ENCODE results near the gene RBM34. TPM values are rescaled to one million over a fixed set of nuclear protein-coding genes. Genes with fewer than 3 reads are reported as not detected.

The RBM34 gene
- total and polyA plus RNA-seq, 2 experiments from 2014 or later, result 54.4 to 75.4 TPM

DNA sequence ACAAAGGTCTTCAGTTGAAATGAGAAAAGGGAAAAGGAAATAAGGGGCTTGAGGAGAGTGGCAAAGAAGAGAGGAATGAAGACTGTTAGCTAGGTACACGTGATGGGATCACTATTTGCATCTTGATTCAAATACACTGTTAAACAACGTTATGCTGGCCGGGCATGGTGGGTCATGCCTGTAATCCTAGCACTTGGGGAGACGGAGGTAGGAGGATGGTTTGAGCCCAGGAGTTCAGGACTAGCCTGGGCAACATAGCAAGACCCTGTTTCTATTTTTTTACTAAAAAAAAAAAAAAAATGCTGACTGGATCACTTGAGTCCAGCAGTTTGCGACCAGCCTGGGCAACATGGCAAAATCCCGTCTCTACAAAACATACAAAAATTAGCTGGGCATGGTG, 2.4 kb downstream of the RBM34 start:
- H3K9me3 ChIP-seq (ENCODE audit: low read depth), result no peaks in the 10 kb centered on the region
- H3K36me3 ChIP-seq (replicated peaks; ENCODE audit: insufficient read depth, low read depth), result no peaks in the 10 kb centered on the region
- peaks cover 19% of the 10 kb centered on the region for H3K4me1 ChIP-seq (ENCODE audit: insufficient read depth)
- H3K4me3 ChIP-seq, result no peak overlapping the region
- DNase-seq (ENCODE audit: low spot score), result no peak
- no peaks in the 10 kb centered on the region for H3K9me2 ChIP-seq (replicated peaks; ENCODE audit: insufficient read depth)
- no peaks in the 10 kb centered on the region for H4K20me1 ChIP-seq (ENCODE audit: insufficient read depth, poor library complexity, severe bottlenecking)
- no peak for TF ChIP-seq EZH2phosphoT487 (IDR thresholded peaks at IDR 0.05; ENCODE audit: low read depth, severe bottlenecking, unreplicated experiment)
- TF ChIP-seq EZH2 (IDR thresholded peaks at IDR 0.05; ENCODE audit: borderline replicate concordance), result no peak
- no peak for TF ChIP-seq CTCF (IDR thresholded peaks at IDR 0.05; ENCODE audit: poor library complexity)
- no peak overlapping the region for H2AFZ ChIP-seq
- 98% methylated on average over 6 of the region's 6 CpGs for WGBS (ENCODE audit: low lambda C conversion rate, missing lambda C conversion rate)
- no peak overlapping the region for H3K4me2 ChIP-seq
- no peak overlapping the region for H3K27ac ChIP-seq
- peaks cover 29% of the 10 kb centered on the region for H3K79me2 ChIP-seq
- H3K27me3 ChIP-seq, result no peaks in the 10 kb centered on the region

DNA sequence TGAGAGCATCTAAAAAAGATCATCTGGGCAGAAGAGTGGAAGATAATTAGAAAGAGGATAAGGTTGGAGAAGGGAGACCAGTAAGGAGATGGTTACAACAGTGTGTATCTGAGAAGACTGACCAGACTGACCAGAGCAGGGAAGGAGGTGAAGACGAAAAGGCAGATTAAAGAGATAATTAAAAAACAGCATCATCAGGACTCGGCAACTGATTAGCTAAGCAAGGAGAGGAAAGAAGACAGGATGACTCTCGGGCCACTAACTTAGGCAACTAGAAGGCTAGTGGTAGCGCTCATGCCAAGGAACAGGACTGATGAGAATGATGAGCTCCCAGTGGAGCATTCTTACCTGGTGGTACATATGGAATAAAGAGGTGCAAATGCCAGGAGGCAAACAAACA, 3.9 kb downstream of the RBM34 start:
- WGBS (ENCODE audit: low lambda C conversion rate, missing lambda C conversion rate), result 95% methylated on average over 4 of the region's 4 CpGs
- Histone ChIP-seq H3K36me3 (replicated peaks; ENCODE audit: insufficient read depth, low read depth) (no peaks in the 10 kb centered on the region), H3K79me2 (peaks cover 29% of the 10 kb centered on the region)

DNA sequence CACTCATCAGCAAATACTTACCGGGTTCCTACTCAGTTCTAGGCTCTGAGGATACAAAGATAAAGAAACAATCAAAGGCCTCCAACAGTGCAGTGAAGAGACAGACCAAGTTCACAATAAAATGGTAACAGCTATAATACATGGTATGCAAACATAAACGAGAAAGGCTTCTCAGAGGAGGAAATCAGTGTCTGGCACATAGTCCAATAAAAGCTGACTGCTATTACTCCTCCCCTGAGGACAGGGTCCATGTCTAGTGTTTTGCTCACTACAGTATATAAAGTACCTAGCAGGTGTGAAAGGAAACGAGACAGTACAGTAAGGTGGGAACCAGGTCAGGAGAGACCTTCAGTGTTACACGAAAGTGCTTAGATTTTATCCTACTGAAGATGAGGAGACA, 4.3 kb downstream of the RBM34 start:
- H3K79me2 ChIP-seq, result peaks cover 29% of the 10 kb centered on the region
- H3K9me2 ChIP-seq (replicated peaks; ENCODE audit: insufficient read depth), result no peaks in the 10 kb centered on the region
- no peaks in the 10 kb centered on the region for H3K36me3 ChIP-seq (replicated peaks; ENCODE audit: insufficient read depth, low read depth)
- H3K4me2 ChIP-seq, result peak overlapping the region; percentile 35
- H3K27me3 ChIP-seq, result no peaks in the 10 kb centered on the region
- TF ChIP-seq EZH2 (IDR thresholded peaks at IDR 0.05; ENCODE audit: borderline replicate concordance), result no peak
- TF ChIP-seq CTCF (IDR thresholded peaks at IDR 0.05; ENCODE audit: poor library complexity), result no peak
- TF ChIP-seq EZH2phosphoT487 (IDR thresholded peaks at IDR 0.05; ENCODE audit: low read depth, severe bottlenecking, unreplicated experiment), result no peak
- DNase-seq (ENCODE audit: low spot score), result peak; percentile 35
- H3K27ac ChIP-seq, result peak overlapping the region; percentile 50
- no peak overlapping the region for H2AFZ ChIP-seq
- H4K20me1 ChIP-seq (ENCODE audit: insufficient read depth, poor library complexity, severe bottlenecking), result no peaks in the 10 kb centered on the region
- no peak overlapping the region for H3K4me3 ChIP-seq
- no peaks in the 10 kb centered on the region for H3K9me3 ChIP-seq (ENCODE audit: low read depth)
- 73% methylated on average over 4 of the region's 4 CpGs for WGBS (ENCODE audit: low lambda C conversion rate, missing lambda C conversion rate)
- peaks cover 14% of the 10 kb centered on the region for H3K4me1 ChIP-seq (ENCODE audit: insufficient read depth)

More for the DNA sequence above, 3.9 kb downstream of the RBM34 start:
- no peaks in the 10 kb centered on the region for H4K20me1 ChIP-seq (ENCODE audit: insufficient read depth, poor library complexity, severe bottlenecking)
- H3K4me3 ChIP-seq, result no peak overlapping the region
- no peaks in the 10 kb centered on the region for H3K9me3 ChIP-seq (ENCODE audit: low read depth)
- peaks cover 18% of the 10 kb centered on the region for H3K4me1 ChIP-seq (ENCODE audit: insufficient read depth)
- no peak for TF ChIP-seq EZH2phosphoT487 (IDR thresholded peaks at IDR 0.05; ENCODE audit: low read depth, severe bottlenecking, unreplicated experiment)
- TF ChIP-seq EZH2 (IDR thresholded peaks at IDR 0.05; ENCODE audit: borderline replicate concordance), result no peak
- no peak for TF ChIP-seq CTCF (IDR thresholded peaks at IDR 0.05; ENCODE audit: poor library complexity)
- no peak for DNase-seq (ENCODE audit: low spot score)
- peak overlapping the region; percentile 35 for H3K4me2 ChIP-seq
- no peak overlapping the region for H2AFZ ChIP-seq
- H3K27me3 ChIP-seq, result no peaks in the 10 kb centered on the region
- peak overlapping the region; percentile 50 for H3K27ac ChIP-seq
- H3K9me2 ChIP-seq (replicated peaks; ENCODE audit: insufficient read depth), result no peaks in the 10 kb centered on the region

GRCh38 chr1:235156265-235156664, 4.8 kb downstream of the RBM34 start:
- TF ChIP-seq EZH2 (IDR thresholded peaks at IDR 0.05; ENCODE audit: borderline replicate concordance), result no peak
- no peak for TF ChIP-seq CTCF (IDR thresholded peaks at IDR 0.05; ENCODE audit: poor library complexity)
- no peak for TF ChIP-seq EZH2phosphoT487 (IDR thresholded peaks at IDR 0.05; ENCODE audit: low read depth, severe bottlenecking, unreplicated experiment)
- H3K27me3 ChIP-seq, result no peaks in the 10 kb centered on the region
- no peaks in the 10 kb centered on the region for H3K9me2 ChIP-seq (replicated peaks; ENCODE audit: insufficient read depth)
- no peak overlapping the region for H3K4me3 ChIP-seq
- H3K4me1 ChIP-seq (ENCODE audit: insufficient read depth), result peaks cover 13% of the 10 kb centered on the region
- no peak overlapping the region for H3K4me2 ChIP-seq
- peaks cover 29% of the 10 kb centered on the region for H3K79me2 ChIP-seq
- peak overlapping the region; percentile 6 for H3K27ac ChIP-seq
- no peak overlapping the region for H2AFZ ChIP-seq
- no peaks in the 10 kb centered on the region for H4K20me1 ChIP-seq (ENCODE audit: insufficient read depth, poor library complexity, severe bottlenecking)
- WGBS (ENCODE audit: low lambda C conversion rate, missing lambda C conversion rate), result 87% methylated on average over 3 of the region's 3 CpGs
- DNase-seq (ENCODE audit: low spot score), result no peak
- H3K36me3 ChIP-seq (replicated peaks; ENCODE audit: insufficient read depth, low read depth), result no peaks in the 10 kb centered on the region
- H3K9me3 ChIP-seq (ENCODE audit: low read depth), result no peaks in the 10 kb centered on the region

Measured in hepatocyte (in vitro differentiated cells).